Muscle of leg (tissue), 11 donors: ENCODE data around the gene CPD. TPM values are rescaled to one million over a fixed set of nuclear protein-coding genes. Genes with fewer than 3 reads are reported as not detected.
"Not testable (repeated sequence)": the region's sequence is repeated elsewhere in the genome, so short reads cannot be mapped to it uniquely, and the experiment has no call there.

Source experiments
- DNase-seq: peaks from one replicate; pipeline ENCODE4 v3.0.0; 2013
- H3K27ac ChIP-seq: one replicate; pipeline ENCODE4 v1.5.1; 2013; ENCODE audit warnings: mild to moderate bottlenecking, low read length, control low read depth
- H3K27me3 ChIP-seq: one replicate; pipeline ENCODE4 v1.6.1; 2013; ENCODE audit warnings: low read length; ENCODE audit not compliant: control insufficient read depth, insufficient read depth
- H3K36me3 ChIP-seq: one replicate; pipeline ENCODE4 v1.6.1; 2013; ENCODE audit warnings: low read length; ENCODE audit not compliant: control insufficient read depth, insufficient read depth
- H3K4me1 ChIP-seq: one replicate; pipeline ENCODE4 v1.6.1; 2013; ENCODE audit warnings: low read length; ENCODE audit not compliant: control insufficient read depth, insufficient read depth
- H3K4me3 ChIP-seq: one replicate; pipeline ENCODE4 v1.5.1; 2013; ENCODE audit warnings: low read length, control low read depth
- H3K9me3 ChIP-seq: replicated peaks from 2 replicates; pipeline ENCODE4 v1.6.1; 2013; ENCODE audit warnings: low read depth, low read length; ENCODE audit not compliant: control insufficient read depth
- WGBS: methylation state at CpG from one replicate; pipeline ENCODE4 v1.1.5; 2013; ENCODE audit warnings: missing lambda C conversion rate; ENCODE audit not compliant: insufficient coverage; 5-methylcytosine and 5-hydroxymethylcytosine counted together
- polyA plus RNA-seq, 8 donors: library from polyadenylated mRNA; unstranded; fragments of 120-200 nt; gene quantifications; one replicate each; pipeline versions ENCODE4 v1.2.1 to v1.2.3, GENCODE V29; 2013; ENCODE audit warnings: inconsistent platforms in 1 of 8, low replicate concordance in 1 of 8; ENCODE audit not compliant: insufficient read length in 8 of 8, insufficient read depth in 1 of 8
- total RNA-seq: library from RNA; stranded (reverse); fragments of 120-200 nt; gene quantifications from one replicate; pipeline ENCODE4 v1.2.4, GENCODE V29; 2013

The CPD gene
- total and polyA plus RNA-seq, 9 donors, result 16.6 to 36.8 (median 24.4) TPM

DNA sequence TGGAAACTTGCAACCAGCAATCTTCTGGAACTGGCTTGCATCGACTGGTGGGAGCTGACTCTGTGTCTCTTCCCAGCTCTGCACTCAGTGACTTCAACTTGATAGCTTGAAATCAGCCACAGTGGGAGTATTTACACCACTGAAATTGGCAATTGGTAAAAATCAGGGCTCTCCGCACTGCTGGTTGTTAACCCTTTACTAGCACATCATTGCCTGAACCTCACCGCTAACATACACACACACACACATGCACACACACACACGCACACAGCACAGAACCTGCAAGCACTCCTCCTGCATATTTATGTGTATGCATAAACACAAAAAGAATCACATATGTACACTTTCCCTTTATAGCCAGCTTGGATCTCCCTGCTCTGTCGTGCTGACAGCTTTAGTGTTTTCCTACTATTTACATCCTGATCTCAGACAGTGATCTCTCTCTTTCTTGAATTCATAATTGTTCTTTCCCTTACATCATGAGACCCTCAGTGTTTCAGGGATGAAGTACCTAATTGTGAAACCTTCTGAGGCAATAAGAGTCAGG lies 37.0 kb upstream of the CPD start:
- WGBS, result 63% methylated on average over 4 of the region's 5 CpGs
- Histone ChIP-seq H3K27me3 (no peaks in the 10 kb centered on the region), H3K36me3 (no peaks in the 10 kb centered on the region), H3K9me3 (no peaks in the 10 kb centered on the region), H3K4me3 (no peak overlapping the region), H3K27ac (no peak overlapping the region), H3K4me1 (peaks cover 3% of the 10 kb centered on the region)
- DNase-seq, result no peak

- H3K36me3 ChIP-seq, H3K4me1 ChIP-seq, H3K27me3 ChIP-seq, DNase-seq, H3K9me3 ChIP-seq, H3K4me3 ChIP-seq, H3K27ac ChIP-seq: not testable (repeated sequence)
- WGBS, result 88% methylated on average over 3 of the region's 3 CpGs
These were observed 35.5 kb upstream of the CPD start for GRCh38 chr17:30343244-30343643.

GRCh38 chr17:30343796-30344195 lies 34.9 kb upstream of the CPD start:
- H3K4me3 ChIP-seq, result no peak overlapping the region
- H3K36me3 ChIP-seq, result no peaks in the 10 kb centered on the region
- no peaks in the 10 kb centered on the region for H3K27me3 ChIP-seq
- 100% methylated on average over 1 of the region's 4 CpGs for WGBS
- H3K27ac ChIP-seq, result no peak overlapping the region
- H3K4me1 ChIP-seq, result peaks cover 3% of the 10 kb centered on the region
- H3K9me3 ChIP-seq, result no peaks in the 10 kb centered on the region
- DNase-seq, result no peak

- Histone ChIP-seq H3K9me3 (no peaks in the 10 kb centered on the region), H3K27ac (no peak overlapping the region), H3K27me3 (no peaks in the 10 kb centered on the region), H3K36me3 (no peaks in the 10 kb centered on the region), H3K4me3 (no peak overlapping the region), H3K4me1 (peaks cover 3% of the 10 kb centered on the region)
- 45% methylated on average over 6 of the region's 9 CpGs for WGBS
- no peak for DNase-seq
These were observed 34.2 kb upstream of the CPD start for GRCh38 chr17:30344283-30345088.

GRCh38 chr17:30345089-30345433 lies 33.7 kb upstream of the CPD start:
- Histone ChIP-seq H3K27ac (no peak overlapping the region), H3K4me3 (no peak overlapping the region), H3K27me3 (no peaks in the 10 kb centered on the region), H3K4me1 (peaks cover 3% of the 10 kb centered on the region), H3K36me3 (no peaks in the 10 kb centered on the region), H3K9me3 (no peaks in the 10 kb centered on the region)
- DNase-seq, result no peak
- WGBS, result 80% methylated on average over 1 of the region's 2 CpGs

- Histone ChIP-seq H3K27ac (no peak overlapping the region), H3K36me3 (no peaks in the 10 kb centered on the region), H3K4me3 (no peak overlapping the region), H3K9me3 (no peaks in the 10 kb centered on the region), H3K4me1 (no peaks in the 10 kb centered on the region), H3K27me3 (no peaks in the 10 kb centered on the region)
- WGBS, result 71% methylated on average over 1 of the region's 4 CpGs
- no peak for DNase-seq
These were observed 33.1 kb upstream of the CPD start for GRCh38 chr17:30345527-30346075.

DNA sequence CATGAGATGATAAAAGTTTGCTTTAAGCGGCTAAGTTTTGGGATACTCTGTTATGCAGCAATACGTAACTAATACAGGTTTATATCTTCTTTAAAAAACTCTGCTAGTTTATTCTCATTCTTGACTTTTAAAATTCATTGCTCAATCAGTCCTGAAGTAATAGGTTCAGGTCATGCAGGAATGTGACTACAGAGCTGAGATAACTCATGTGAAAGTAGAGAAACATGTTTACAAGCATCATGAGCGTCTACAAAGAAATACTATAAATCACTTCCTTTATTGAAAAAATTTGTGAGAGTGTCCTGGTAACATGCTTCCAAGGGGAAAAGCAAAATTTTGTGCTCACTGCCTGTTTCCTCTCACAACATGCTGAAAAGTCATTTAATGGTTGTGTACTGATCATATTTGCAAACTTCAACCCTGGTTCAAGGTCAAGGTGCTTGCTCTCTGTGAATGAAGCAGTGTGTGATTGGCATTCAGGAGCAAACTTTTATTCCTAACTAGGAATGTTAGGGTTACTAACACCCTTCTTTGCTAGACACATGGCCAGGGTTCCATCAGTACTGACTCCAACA lies 32.4 kb upstream of the CPD start:
- Histone ChIP-seq H3K9me3 (no peaks in the 10 kb centered on the region), H3K36me3 (no peaks in the 10 kb centered on the region), H3K27ac (no peak overlapping the region), H3K27me3 (no peaks in the 10 kb centered on the region), H3K4me3 (no peak overlapping the region), H3K4me1 (no peaks in the 10 kb centered on the region)
- no CpG with 5 or more reads among the region's 3 CpGs for WGBS
- DNase-seq, result no peak

DNA sequence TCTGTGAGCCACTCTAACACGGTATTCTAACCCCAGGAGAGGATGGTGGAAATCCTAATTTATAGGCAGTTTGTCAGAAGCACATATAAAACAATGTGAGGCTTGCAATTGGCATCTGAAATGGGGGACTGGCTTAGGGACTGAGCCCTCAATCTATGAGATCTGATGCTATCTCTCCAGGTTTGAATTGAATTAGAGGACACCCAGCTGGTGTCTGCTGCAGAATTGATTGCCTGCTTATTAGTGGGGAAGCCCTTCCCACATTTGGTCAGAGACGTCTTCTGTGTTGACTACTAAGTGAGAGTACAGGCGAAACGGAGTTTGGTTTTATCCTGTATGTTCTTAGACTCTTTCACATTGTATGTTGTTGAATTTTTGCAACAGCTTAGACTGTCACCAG lies 31.2 kb upstream of the CPD start:
- Histone ChIP-seq H3K4me1 (no peaks in the 10 kb centered on the region), H3K27me3 (no peaks in the 10 kb centered on the region), H3K9me3 (no peaks in the 10 kb centered on the region), H3K4me3 (no peak overlapping the region), H3K27ac (no peak overlapping the region), H3K36me3 (no peaks in the 10 kb centered on the region)
- WGBS, result 42% methylated on average over 3 of the region's 4 CpGs
- no peak for DNase-seq

DNA sequence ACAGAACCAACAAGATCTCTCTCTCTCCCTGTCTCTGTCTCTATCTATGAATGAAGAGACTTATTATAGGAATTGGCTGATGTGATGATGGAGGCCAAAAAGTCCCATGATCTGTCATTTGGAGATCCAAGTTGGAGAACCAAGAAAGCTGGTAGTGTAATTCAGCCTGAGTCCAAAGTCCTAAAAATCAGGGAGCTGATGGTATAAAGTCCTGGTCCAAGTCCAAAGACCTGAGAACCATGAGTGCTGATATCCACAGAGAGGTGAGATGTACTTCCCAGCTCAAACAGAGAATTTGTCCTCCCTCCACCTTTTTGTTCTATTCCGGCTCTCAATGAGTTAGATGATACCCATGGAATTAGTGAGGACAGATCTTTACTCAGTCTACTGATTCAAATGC lies 29.5 kb upstream of the CPD start:
- H3K27me3 ChIP-seq, result no peaks in the 10 kb centered on the region
- H3K36me3 ChIP-seq, result no peaks in the 10 kb centered on the region
- H3K27ac ChIP-seq, result no peak overlapping the region
- WGBS, result no CpG with 5 or more reads among the region's 1 CpG
- no peaks in the 10 kb centered on the region for H3K9me3 ChIP-seq
- H3K4me1 ChIP-seq, result no peaks in the 10 kb centered on the region
- H3K4me3 ChIP-seq, result no peak overlapping the region
- no peak for DNase-seq

GRCh38 chr17:30351263-30351662 lies 27.5 kb upstream of the CPD start:
- H3K27ac ChIP-seq, result not testable (repeated sequence)
- WGBS, result 100% methylated on average over 1 of the region's 4 CpGs

More at GRCh38 chr17:30351263-30351662, 27.5 kb upstream of the CPD start:
- H3K9me3 ChIP-seq, H3K4me3 ChIP-seq, H3K27me3 ChIP-seq, DNase-seq, H3K4me1 ChIP-seq, H3K36me3 ChIP-seq: not testable (repeated sequence)
